Left ventricle myocardium inferior (tissue), 1 donor: ENCODE data around the gene TECTA. TPM values are rescaled to one million over a fixed set of nuclear protein-coding genes. Genes with fewer than 3 reads are reported as not detected.

Experiments
- DNase-seq: peaks from one replicate; pipeline ENCODE4 v3.0.0-alpha.2; 2020
- H3K27ac ChIP-seq: fragments of 200-600 bp; replicated peaks from 2 replicates; pipeline ENCODE4 v1.8.0; 2021
- H3K27me3 ChIP-seq: fragments of 200-600 bp; 2 replicates; pipeline ENCODE4 v1.8.0; 2021; ENCODE audit warnings: low read depth
- H3K36me3 ChIP-seq: fragments of 200-600 bp; 2 replicates; pipeline ENCODE4 v1.8.0; 2021
- H3K4me1 ChIP-seq: fragments of 200-600 bp; 2 replicates; pipeline ENCODE4 v1.8.0; 2021
- H3K4me3 ChIP-seq: fragments of 200-600 bp; 2 replicates; pipeline ENCODE4 v1.8.0; 2021; ENCODE audit warnings: mild to moderate bottlenecking, moderate library complexity
- H3K9me3 ChIP-seq: fragments of 200-600 bp; replicated peaks from 2 replicates; pipeline ENCODE4 v1.8.0; 2021
- intact Hi-C: fragments of 100-400 bp; cut with micrococcal nuclease; formaldehyde crosslinking; loops from one replicate; pipeline ENCODE4 v1.11.0; 2022
- total RNA-seq: library from RNA; stranded (reverse); fragmentation: NEBNext Ultra II Directional; extraction: Animal tissue kit (Norgen Biotek cat#: 25700); gene quantifications from one replicate; pipeline ENCODE4 v1.2.1, GENCODE V29; 2021
- TF ChIP-seq, protein P1 (sequence below): fragments of 200-600 bp; IDR thresholded peaks from 2 replicates; pipeline ENCODE4 v1.8.0; 2021; ENCODE audit warnings: antibody characterized with exemption, mild to moderate bottlenecking, borderline replicate concordance
- donor health status: DM: no; HTN: yes; CAD: no; lungs with severe emphysema.

TECTA gene
- total RNA-seq, 1 donor from 2014 or later: 1.1 TPM

DNA sequence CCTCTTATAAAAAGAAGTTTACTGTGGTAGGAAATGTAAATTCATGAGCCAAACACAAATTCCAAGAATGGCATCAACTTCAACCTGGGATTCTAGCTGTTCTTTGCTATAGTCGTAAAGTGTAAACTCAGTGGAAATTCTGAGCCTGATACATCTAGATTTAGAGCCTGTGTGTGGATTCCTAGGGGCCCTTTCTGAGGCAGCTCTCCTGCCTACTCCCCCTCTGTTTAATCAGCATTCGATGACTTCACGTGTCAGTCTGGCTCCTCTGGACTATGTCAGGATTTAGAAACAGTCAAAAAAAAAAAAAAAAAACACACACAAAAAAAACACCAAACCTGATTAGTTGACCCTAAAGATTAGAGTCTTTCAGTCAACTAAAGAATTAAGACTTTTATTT, 98.5 kb downstream of the TECTA start:
- TF ChIP-seq, protein P1, sequence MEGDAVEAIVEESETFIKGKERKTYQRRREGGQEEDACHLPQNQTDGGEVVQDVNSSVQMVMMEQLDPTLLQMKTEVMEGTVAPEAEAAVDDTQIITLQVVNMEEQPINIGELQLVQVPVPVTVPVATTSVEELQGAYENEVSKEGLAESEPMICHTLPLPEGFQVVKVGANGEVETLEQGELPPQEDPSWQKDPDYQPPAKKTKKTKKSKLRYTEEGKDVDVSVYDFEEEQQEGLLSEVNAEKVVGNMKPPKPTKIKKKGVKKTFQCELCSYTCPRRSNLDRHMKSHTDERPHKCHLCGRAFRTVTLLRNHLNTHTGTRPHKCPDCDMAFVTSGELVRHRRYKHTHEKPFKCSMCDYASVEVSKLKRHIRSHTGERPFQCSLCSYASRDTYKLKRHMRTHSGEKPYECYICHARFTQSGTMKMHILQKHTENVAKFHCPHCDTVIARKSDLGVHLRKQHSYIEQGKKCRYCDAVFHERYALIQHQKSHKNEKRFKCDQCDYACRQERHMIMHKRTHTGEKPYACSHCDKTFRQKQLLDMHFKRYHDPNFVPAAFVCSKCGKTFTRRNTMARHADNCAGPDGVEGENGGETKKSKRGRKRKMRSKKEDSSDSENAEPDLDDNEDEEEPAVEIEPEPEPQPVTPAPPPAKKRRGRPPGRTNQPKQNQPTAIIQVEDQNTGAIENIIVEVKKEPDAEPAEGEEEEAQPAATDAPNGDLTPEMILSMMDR: no peak
- intact Hi-C loops: loop anchor here (10.0 kb wide), 1 partner anchor 265 kb away; no protein-coding TSS in a partner anchor

DNA sequence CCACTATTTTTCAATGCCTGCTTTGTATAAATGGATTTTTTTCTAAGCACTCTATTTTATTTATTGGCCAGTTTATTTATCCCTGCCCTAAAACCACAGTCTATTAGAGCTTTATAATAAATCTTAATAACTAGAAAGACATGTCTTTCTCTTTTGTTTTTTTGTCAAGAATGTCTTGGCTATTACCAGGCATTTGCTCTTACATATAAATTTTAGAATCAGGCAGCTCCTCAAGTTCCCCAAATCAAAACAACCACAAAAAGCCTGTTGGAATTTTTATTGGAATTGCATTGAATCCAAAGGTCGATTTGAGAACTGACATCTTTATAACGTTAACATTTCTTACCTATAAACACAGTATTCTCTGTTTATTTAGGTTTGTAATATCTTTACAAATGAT, 105.8 kb downstream of the TECTA start:
- TF ChIP-seq, protein P1: no peak
- no peak overlapping the region for H3K4me3 ChIP-seq
- no peaks in the 10 kb centered on the region for H3K36me3 ChIP-seq
- no peak overlapping the region for H3K27ac ChIP-seq
- no peak for DNase-seq
- peaks cover 2% of the 10 kb centered on the region for H3K4me1 ChIP-seq
- H3K9me3 ChIP-seq: no peaks in the 10 kb centered on the region
- H3K27me3 ChIP-seq: peaks cover 13% of the 10 kb centered on the region
- intact Hi-C loops: no loop called here

More for the DNA sequence above, 98.5 kb downstream of the TECTA start:
- Histone ChIP-seq H3K27ac (no peak overlapping the region), H3K4me1 (peaks cover 4% of the 10 kb centered on the region), H3K9me3 (no peaks in the 10 kb centered on the region), H3K27me3 (peaks cover 43% of the 10 kb centered on the region), H3K36me3 (no peaks in the 10 kb centered on the region), H3K4me3 (no peak overlapping the region)
- no peak for DNase-seq

DNA sequence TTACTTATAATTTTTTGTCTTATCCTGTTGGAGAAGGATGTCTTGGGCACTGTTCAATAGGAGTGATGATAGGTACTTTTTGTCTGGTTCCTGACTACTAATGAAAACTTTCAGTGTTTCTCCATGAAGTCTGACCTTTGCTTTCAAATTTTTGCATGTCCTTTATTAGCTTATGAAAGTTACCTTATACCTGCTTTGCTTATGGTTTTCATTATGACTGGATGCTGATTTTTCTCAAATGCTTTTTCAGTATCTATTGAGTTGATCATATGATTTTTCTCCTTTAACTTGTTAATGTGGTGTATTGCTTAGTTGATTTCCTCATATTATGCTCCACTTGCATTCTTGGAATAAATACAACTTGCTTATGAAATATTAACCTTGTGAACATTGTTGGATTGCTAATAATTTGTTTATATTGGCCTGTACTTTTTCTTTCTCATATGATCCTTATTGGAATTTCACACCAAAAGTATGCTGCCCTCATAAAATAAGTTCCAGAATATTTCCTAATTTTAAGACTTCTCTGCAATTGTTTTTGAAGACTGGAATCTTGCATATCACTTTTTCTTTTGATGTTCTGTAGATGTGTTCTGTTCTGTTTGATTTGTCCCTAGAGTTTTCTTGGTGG, 106.6 kb downstream of the TECTA start:
- H3K27me3 ChIP-seq: peaks cover 13% of the 10 kb centered on the region
- peaks cover 6% of the 10 kb centered on the region for H3K4me1 ChIP-seq
- no peak overlapping the region for H3K27ac ChIP-seq
- H3K4me3 ChIP-seq: no peak overlapping the region
- intact Hi-C loops: no loop called here
- no peaks in the 10 kb centered on the region for H3K36me3 ChIP-seq
- DNase-seq: no peak
- no peaks in the 10 kb centered on the region for H3K9me3 ChIP-seq
- TF ChIP-seq, protein P1: no peak

DNA sequence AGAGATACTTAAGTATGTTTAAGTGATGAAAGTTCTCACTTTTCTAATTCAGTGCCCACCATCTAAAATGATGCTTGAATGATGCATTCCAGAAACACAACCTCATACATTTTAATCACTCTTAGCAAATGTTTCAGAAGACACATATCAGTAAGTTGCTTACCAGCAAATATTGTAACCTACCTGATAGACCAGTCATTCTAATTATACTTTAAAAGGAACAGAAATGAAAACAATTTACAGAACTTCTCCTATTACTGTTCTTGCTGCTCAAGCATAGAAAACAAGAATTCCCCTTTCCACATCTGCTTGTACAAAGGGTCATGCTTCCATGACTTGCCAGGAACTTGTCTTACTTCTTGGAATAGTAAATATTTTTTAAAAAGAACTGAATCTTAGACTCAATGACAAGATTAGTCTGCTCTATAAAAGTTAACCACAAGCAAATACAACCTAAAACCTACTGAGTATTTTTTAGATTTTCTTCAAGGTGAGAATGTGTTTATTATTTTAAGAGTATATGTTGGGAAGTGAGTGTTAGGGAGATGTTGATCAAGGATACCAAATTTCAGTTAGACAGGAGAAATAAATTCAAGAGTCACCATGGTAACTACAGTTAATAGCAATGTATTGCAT, 109.5 kb downstream of the TECTA start:
- Histone ChIP-seq H3K36me3 (no peaks in the 10 kb centered on the region), H3K4me1 (peaks cover 9% of the 10 kb centered on the region), H3K27ac (no peak overlapping the region), H3K27me3 (peaks cover 13% of the 10 kb centered on the region), H3K4me3 (no peak overlapping the region), H3K9me3 (no peaks in the 10 kb centered on the region)
- TF ChIP-seq, protein P1: no peak
- intact Hi-C loops: no loop called here
- no peak for DNase-seq

DNA sequence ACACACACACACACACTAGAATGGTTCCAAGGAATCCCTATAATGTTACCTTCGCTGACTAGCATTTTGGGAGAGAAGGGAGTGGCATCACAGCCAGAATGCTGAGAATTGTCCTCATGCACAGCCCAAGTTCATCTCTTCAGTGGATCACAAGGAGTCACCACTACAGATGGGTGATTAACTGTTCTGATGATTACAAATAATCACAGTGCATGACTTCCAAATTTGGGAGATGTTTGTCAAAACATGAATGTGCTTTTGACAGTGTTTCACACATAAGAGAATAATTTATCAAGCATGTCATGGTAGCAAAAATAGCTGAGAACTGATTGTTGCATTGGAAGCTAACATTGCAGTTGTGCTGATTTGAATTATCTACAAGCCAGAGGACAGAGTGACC, 110.6 kb downstream of the TECTA start:
- no peaks in the 10 kb centered on the region for H3K36me3 ChIP-seq
- H3K9me3 ChIP-seq: no peaks in the 10 kb centered on the region
- H3K27me3 ChIP-seq: peaks cover 13% of the 10 kb centered on the region
- intact Hi-C loops: no loop called here
- peaks cover 9% of the 10 kb centered on the region for H3K4me1 ChIP-seq
- DNase-seq: no peak
- H3K27ac ChIP-seq: no peak overlapping the region
- TF ChIP-seq, protein P1: no peak
- no peak overlapping the region for H3K4me3 ChIP-seq
